GM12865 (cell line): ENCODE results near the gene EIF4G2.
"Not testable (repeated sequence)": the region's sequence is repeated elsewhere in the genome, so short reads cannot be mapped to it uniquely, and the experiment has no call there.

Experiments
- DNase-seq: peaks from one replicate; pipeline ENCODE4 v3.0.0; 2010; ENCODE audit warnings: low read depth
- H3K4me3 ChIP-seq: 2 replicates; pipeline ENCODE4 v1.5.1; 2011; ENCODE audit warnings: mild to moderate bottlenecking, low read depth, low read length, control low read depth
- CTCF ChIP-seq: IDR thresholded peaks from 2 replicates; pipeline ENCODE4 v1.5.1; 2011; ENCODE audit warnings: low read length, control low read depth, low read depth, inconsistent platforms; ENCODE audit not compliant: insufficient read depth; ENCODE audit errors: missing control alignments

Gene EIF4G2

GRCh38 chr11:10846660-10847059 lies 37.9 kb upstream of the EIF4G2 start:
- no peak overlapping the region for H3K4me3 ChIP-seq
- no peak for TF ChIP-seq CTCF
- no peak for DNase-seq

GRCh38 chr11:10845589-10845988 lies 36.9 kb upstream of the EIF4G2 start:
- no peak overlapping the region for H3K4me3 ChIP-seq
- no peak for TF ChIP-seq CTCF
- DNase-seq, result no peak

- H3K4me3 ChIP-seq, result no peak overlapping the region
- DNase-seq, result no peak
- TF ChIP-seq CTCF, result no peak
These were observed 36.1 kb upstream of the EIF4G2 start for GRCh38 chr11:10844796-10845195.

GRCh38 chr11:10844356-10844755 lies 35.6 kb upstream of the EIF4G2 start:
- no peak for TF ChIP-seq CTCF
- no peak overlapping the region for H3K4me3 ChIP-seq
- no peak for DNase-seq

- no peak for DNase-seq
- no peak for TF ChIP-seq CTCF
- H3K4me3 ChIP-seq, result no peak overlapping the region
These were observed 30.2 kb upstream of the EIF4G2 start for GRCh38 chr11:10838881-10839280.

- H3K4me3 ChIP-seq, result no peak overlapping the region
- no peak for TF ChIP-seq CTCF
- DNase-seq, result no peak
These were observed 29.4 kb upstream of the EIF4G2 start for GRCh38 chr11:10838083-10838482.

- not testable (repeated sequence) for H3K4me3 ChIP-seq, DNase-seq
These were observed 28.2 kb upstream of the EIF4G2 start for GRCh38 chr11:10836884-10837283.

- no peak for TF ChIP-seq CTCF
- DNase-seq, result no peak
- no peak overlapping the region for H3K4me3 ChIP-seq
These were observed 20.4 kb upstream of the EIF4G2 start for GRCh38 chr11:10829139-10829538.
